GM18868 (cell line): ENCODE data around the gene ATF6B.
"Not testable (repeated sequence)": the region's sequence is repeated elsewhere in the genome, so short reads cannot be mapped to it uniquely, and the experiment has no call there.

Experiments
- ATAC-seq: cut with Tn5 transposase; IDR thresholded peaks from one replicate; pipeline ENCODE4 v1.9.1; 2021; ENCODE audit warnings: mild to moderate bottlenecking, moderate library complexity; ENCODE audit not compliant: unreplicated experiment

The ATF6B gene

DNA sequence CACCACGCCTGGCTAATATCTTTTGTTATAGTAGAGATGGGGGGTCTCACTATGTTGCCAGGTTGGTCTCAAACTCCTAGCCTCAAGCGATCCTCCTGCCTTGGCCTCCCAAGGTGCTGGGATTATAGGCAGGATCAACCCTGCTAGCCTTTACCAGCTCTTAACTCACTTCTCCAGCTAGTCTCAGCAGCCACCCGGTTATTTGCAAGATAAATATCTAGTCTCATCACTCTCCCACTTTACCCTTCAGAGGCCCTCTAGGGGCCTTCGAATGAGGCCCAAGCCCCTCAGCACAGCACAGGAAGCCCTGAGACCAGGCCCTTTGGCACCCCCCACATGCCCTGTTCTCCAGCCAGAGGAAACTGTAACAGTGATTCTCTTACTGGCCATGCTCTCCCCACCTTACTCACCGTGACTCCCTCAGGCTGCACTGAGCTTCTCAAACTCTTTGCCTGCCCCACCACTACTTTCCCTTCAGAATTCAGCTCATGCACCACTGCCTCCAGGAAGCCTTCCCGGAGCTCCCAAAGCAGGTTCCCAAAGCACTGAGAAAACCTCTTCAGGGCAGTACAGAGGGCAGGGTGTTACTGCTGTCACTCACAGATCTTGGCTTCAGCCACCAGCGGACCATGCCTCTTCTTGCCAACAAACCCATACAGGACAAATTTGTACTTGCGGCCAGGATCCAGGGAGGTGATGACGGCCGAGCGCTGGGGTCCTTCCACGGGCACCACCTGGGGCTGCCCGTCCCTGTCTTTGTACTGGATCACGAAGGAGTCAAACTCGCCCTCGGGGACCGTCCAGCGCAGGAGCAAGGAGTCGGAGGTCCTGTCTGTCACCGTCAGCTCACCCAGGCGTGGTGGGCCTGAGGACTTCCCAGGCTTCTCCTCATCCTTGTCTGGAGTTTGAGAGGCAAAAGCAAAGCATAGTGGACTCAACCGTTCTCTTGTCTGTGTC lies 44.0 kb downstream of the ATF6B start:
- no peak for ATAC-seq

DNA sequence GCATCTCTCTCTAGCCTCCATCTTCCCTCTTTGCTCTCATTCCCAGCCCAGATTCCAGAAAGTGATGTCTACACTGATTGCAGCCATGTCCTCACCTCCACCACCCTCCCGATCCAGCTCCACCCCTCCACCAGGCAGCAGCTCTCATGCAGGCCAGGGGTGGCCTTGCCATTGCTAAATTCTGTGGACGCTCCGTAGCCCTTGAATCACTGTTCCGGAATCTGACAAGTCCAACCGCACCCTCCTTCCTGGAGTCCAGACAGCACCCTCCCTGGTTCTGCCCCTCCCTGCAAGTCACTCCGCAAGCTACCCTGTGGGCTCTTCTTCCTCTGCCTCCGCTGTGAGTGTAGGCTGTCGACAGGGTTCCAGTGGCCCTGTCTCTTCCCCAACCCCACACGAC lies 45.1 kb downstream of the ATF6B start:
- ATAC-seq, result no peak

DNA sequence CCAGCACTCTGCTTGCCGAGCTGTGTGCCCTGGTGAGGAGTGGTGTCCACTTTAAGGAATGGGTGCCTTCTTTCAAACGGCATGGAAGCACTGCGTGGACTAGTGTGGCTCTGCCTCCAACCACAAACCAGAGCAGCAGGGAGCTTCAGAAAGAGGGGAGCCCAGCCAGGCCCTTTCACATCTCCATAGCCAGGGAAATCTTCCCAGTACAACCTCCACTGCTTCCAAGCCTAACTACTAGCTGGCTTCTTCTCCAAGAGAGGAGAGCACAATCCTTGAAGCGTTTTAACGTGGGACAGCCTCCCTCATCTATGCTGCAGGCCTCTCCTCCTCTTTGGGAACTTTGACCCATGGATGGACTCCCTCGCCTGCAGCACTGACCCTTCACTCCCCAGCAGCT lies 45.6 kb downstream of the ATF6B start:
- no peak for ATAC-seq

DNA sequence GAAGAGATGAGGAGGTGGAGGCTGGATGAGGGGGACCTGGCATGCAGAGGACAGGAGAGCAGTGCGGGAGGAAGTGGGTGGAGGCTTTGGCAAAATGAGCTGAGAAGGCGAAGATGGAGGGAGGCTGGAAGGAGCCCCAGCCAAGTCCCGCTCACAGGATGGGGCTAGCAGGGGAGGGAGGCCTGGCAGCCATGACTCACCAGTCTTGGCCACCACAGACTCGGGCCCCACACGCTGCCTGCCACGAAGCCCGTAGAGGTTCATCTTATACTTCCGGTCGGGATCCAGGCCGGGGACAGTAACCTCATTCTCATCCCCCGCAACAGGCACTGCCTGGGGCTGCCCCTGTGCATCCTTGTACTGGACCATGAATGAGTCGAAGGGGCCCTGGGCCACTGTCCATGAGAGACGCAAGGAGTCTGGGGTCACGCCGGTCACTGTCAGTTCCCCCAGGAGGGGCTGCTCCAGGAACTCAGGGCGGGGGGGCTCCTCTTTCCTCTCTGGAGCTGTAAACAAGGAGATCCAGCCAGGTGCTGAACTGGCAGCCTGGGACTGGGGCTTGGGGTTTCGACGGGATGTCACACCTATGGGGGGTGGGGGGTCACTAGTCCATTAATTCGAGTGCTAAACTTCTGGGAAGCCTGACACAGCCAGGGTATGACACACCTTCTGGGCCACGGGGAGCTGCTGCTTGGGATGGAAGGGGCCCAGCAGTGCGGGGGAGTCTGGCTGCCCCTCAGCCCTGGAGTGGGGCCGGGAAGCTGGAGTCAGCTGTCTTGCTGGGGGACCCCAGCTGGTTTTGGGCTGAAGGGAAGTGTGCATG lies 46.7 kb downstream of the ATF6B start:
- ATAC-seq, result no peak

DNA sequence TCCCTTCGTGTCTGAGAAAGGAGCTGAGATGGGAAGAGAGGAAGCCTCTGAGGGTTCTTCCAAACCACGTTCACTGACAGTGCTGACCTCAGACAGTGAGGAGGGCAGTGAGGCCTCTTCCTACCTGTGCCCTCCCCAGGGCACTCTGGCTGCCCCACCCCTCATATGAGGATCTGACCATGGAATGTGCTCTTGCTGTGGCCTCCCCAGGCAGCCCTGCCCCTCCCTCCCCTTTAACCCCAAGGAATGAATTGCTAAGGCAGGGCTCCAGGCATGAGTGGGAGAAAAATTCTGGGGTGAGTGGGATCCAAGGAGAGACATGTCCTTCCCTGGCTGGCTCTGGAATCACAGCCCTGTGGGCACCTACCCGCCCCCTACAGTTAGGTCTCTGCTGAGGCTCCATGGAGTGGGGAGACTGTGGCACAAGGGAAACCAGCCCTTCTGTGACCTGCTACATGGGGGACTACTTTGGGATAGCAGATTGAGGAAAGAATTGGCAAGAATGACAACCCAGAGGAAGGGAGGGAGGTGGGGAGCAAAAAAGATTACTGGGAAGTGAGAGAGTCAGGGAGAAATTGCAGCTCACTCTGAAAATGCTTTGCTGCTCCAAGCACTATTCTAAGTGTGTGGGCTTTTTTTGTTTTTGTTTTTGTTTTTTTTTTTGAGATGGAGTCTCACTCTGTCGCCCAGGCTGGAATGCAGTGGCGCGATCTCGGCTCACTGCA lies 48.3 kb downstream of the ATF6B start:
- no peak for ATAC-seq

DNA sequence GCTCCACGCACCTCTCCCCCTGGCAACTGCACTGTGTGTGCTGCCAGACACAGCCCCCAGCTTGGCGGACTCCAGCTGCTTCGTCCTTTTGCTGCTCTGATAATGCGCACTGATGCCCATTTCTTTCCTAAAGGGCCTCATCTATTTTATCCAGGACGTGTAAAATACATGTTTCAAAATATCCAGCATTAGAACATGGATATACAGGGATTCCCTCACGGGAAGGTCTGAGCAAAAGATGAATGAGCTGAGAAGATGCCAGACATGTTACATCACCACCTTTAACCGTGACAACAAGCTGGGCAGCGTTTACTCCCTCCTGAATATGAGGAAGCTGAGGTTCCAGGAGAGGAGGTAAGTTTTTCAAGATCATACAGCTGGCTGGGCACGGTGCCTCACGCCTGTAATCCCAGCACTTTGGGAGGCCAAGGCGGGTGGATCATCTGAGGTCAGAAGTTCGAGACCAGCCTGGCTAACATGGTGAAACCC lies 51.7 kb downstream of the ATF6B start:
- no peak for ATAC-seq

DNA sequence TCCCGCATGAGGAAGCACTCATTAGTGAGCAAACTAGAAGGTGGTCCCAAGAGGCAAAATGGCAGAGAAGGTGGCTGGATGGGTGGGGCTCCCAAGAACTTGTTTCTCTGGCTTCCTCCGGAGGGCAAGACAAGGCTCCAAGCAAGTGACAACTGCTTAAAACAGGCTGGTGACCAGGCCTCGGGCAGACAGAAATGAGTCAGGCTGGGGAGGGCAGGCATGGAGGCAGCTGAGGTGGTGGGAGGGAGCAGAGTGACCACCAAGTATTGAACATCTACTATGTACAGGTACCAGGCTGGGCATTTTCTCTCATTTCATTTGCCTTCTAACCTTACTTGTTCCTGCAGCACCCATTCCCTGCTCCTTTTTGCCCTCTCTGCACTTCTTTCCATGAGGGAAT lies 52.3 kb downstream of the ATF6B start:
- no peak for ATAC-seq

DNA sequence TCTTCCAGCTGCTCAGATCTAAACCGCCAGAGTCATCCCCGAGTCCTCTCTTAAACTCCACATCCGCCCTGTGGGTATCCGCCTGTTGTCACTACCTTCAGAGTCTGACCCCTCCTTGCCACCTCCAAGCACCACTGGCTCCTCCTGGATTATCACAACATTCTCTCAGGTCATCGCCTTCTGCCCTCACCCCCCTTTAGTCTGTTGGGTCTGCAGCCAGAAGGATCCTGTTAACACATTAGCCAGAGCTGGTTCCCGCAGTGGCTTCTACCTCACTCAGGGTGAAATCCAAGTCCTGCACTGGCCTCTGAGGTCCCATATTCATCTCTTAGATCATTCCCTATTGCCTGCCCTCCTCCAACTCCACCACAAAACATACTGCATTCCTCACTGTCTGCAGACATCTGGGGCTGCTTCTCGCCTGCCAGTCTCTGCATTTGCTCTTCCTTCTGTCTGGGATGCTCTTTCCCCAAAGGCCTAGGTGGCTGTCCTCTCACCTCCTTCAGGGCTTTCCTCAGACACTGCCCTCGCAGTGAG lies 53.0 kb downstream of the ATF6B start:
- ATAC-seq, result no peak

DNA sequence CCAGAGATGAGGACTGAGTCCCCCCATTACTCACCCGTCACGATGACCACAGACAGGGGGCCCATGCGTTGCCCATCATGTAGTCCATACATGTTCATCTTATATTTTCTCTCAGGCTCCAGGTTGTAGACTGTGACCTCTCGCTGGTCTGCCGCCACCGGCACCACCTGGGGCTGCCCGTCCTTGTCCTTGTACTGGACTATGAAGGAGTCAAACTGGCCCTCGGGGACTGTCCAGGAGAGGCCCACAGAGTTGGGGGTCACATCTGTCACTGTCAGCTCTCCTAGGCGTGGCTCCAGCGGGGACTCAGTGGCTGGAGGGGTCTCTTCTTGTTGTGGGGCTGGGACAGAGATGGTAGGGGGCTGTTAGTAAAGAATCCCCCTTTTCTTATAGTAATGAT lies 54.4 kb downstream of the ATF6B start:
- ATAC-seq, result no peak

DNA sequence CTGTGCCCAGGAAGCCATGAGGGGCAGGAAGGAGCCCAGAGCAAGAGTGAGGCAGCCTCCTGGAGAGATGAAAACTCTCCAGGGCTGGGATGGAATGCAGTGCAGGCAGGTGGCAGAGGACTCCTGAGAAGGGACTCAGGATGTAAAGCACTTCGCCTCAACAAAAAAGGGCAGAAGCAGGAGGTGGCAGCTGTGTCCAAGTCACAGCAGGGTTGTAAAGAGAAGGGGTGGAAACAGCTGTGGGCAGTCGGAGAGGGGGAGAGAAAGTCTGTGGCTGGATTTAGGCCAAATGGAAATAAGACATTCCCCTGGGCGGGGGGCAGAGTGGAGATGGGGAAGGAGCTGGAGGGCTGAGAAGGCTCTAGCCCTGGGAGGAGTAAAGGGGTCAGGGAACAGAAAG lies 54.9 kb downstream of the ATF6B start:
- ATAC-seq, result no peak

DNA sequence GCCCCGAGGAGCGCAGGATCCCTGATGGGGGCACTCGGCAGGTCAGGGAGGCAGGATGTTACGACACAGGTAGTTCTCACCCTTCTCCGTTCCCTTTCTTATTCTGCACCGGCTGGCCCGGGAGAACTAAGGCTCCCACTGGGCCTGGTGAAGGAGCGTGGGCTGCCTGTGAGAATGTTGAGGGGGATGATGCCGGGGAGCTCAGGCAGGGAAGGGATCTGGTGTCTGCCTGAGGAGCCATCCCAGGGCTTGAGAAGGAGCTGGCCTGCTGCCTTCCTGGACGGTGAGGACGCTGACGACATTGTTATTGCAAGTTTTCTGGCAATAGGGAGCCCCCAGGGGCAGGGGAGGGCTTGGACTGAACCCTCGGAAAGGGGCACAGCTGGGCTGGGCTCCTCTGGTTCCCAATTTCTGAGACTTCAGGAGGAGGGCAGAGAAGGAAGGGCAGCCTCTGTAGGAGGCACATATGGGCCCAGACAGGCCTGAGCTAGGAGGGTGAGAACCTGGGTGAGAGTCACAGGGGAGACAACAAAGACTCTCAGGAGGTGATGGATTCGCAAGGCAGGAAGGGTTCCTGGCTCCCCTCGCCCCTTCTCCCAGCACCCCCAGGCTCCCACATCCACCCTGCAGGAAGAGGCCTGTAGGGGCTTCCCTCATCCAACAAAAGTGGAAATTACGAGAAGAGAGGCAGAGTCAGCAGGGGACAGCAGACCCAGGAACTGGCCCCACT lies 57.1 kb downstream of the ATF6B start:
- no peak for ATAC-seq

DNA sequence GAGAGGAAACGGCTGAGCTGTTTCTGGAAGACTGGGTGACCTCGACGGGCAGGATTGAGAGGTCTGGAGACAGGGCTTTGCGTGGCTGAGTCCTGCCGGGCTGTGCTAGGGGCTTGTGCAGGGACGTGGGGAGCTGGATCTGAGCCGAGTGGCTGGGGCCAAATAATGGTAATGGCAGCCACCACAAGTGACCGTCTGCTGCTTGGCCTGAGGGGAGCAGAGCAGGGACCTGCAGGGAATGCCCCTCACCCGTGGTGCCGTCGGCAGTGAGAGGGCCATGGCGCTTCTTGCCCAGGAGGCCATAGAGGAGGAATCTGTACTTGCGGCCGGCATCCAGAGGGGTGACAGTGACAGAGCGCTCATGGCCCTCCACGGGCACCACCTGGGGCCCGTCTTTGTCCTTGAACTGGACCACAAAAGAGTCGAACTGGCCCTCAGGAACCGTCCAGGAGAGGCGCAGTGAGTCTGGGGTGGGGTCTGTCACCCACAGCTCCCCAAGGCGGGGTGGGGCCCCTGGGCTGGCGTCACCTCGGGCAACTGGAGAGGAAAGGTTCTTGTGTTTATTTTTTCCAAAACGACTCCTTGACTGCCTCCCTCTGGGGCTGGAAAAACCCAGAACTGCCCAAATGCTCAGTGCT lies 58.0 kb downstream of the ATF6B start:
- no peak for ATAC-seq

DNA sequence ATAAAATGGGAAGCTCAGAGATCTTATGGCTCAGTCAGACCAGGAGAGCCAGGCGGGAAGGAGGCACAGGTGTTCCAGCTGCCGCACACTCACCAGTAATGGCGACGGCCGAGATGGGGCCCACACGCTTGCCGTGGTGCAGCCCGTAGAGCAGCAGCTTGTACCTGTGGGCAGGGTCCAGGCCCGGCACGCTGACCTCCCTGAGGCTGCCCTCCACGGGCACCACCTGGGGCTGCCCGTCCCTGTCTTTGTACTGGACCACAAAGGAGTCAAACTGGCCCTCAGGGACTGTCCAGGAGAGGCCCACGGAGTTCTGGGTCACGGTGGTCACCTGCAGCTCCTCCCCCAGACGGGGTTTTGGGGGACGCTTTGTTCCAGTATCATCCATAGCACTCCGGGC lies 58.6 kb downstream of the ATF6B start:
- ATAC-seq, result no peak

DNA sequence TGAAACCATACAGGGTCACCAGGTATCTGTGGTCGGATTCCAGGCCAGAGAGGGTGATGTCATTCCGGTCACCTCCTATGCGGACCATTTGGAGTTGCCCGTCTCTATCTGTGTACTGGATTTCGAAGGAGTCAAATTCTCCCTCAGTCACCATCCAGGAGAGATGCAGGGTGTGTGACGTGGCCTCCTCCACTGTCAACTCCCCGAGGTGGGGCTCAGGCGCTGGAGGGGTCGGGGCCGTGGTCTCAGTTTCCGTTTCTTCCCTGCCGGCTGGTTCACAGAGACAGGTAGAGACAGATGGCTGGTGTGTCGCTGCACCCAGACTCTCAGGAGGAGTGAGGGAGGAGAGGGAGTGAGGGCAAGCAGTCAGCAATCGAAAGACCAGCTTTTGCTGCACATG lies 59.2 kb downstream of the ATF6B start:
- ATAC-seq, result no peak

DNA sequence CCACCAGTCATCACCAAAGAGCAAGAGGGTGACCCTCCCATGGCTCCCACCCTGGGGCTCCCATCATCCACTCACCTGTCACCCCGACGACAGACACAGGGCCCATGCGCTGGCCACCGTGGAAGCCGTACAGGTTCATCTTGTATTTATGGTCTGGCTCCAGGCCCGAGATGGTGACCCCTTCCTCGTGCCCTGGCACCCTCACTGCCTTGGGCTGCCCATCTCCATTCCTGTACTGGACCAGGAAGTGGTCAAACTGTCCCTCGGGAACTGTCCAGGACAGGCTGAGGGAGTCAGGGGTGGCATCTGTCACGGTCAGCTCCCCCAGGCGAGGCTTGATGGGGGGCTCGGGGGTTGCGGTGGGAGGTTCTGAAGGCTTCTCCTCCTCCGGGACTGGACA lies 59.7 kb downstream of the ATF6B start:
- ATAC-seq, result not testable (repeated sequence)

DNA sequence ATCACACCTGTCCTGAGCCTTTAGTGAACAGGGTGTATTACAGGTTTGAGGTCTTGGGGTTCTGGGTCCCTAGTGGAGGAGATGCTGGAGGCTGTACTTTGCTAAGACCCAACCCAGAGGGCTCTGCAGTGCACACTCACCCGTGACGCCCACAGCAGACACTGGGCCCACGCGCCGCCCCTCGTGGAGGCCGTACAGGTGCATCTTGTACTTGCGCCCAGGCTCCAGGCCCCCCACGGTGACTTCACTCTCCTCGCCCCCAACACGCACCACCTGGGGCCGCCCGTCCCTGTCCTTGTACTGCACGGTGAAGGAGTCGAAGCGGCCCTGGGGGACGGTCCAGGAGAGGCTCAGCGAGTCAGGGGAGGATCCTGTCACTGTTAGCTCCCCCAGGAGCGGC lies 60.5 kb downstream of the ATF6B start:
- ATAC-seq, result not testable (repeated sequence)
